Gastroesophageal sphincter (tissue), 3 donors: ENCODE data around the gene DOCK9.

Experiments
- POLR2A ChIP-seq, 2 donors: fragments of 450-650 bp; IDR thresholded peaks; one replicate each; pipeline ENCODE4 v1.6.1; 2017; ENCODE audit warnings: antibody characterized with exemption in 2 of 2, mild to moderate bottlenecking in 2 of 2, moderate library complexity in 1 of 2
- TF ChIP-seq, protein P1 (sequence below), 4 experiments: fragments of 200-600 bp in 2 of 4; fragments of 450-650 bp in 2 of 4; sonication (generic) in 1 of 4; IDR thresholded peaks; one replicate each; pipeline ENCODE4 v1.5.1; 2017 to 2019; ENCODE audit warnings: antibody characterized with exemption in 4 of 4, mild to moderate bottlenecking in 2 of 4, moderate library complexity in 2 of 4

GRCh38 chr13:98843482-98843877, 134.4 kb downstream of the DOCK9 start:
- TF ChIP-seq POLR2A (IDR thresholded peaks at IDR 0.05): no peak
- TF ChIP-seq, protein P1, sequence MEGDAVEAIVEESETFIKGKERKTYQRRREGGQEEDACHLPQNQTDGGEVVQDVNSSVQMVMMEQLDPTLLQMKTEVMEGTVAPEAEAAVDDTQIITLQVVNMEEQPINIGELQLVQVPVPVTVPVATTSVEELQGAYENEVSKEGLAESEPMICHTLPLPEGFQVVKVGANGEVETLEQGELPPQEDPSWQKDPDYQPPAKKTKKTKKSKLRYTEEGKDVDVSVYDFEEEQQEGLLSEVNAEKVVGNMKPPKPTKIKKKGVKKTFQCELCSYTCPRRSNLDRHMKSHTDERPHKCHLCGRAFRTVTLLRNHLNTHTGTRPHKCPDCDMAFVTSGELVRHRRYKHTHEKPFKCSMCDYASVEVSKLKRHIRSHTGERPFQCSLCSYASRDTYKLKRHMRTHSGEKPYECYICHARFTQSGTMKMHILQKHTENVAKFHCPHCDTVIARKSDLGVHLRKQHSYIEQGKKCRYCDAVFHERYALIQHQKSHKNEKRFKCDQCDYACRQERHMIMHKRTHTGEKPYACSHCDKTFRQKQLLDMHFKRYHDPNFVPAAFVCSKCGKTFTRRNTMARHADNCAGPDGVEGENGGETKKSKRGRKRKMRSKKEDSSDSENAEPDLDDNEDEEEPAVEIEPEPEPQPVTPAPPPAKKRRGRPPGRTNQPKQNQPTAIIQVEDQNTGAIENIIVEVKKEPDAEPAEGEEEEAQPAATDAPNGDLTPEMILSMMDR (IDR thresholded peaks at IDR 0.05): no peak
